Astrocyte (in vitro differentiated cells and primary cell): Measurements from ENCODE around the gene CRHR2. TPM values are rescaled to one million over a fixed set of nuclear protein-coding genes. Genes with fewer than 3 reads are reported as not detected.

Experiments used
- DNase-seq: peaks from one replicate; pipeline ENCODE4 v3.0.0-alpha.2; 2010; ENCODE audit warnings: low read depth
- FAIRE-seq: peaks from 2 replicates; lab custom pipeline; 2011; peaks lifted over from hg19 to GRCh38; lab: Jason Lieb, UNC
- H2AFZ ChIP-seq: 2 replicates; pipeline ENCODE4 v1.6.0; 2012; ENCODE audit warnings: low read depth, low read length, inconsistent platforms
- H3K27ac ChIP-seq: 2 replicates; pipeline ENCODE4 v1.5.1; 2011; ENCODE audit warnings: low read depth, low read length, inconsistent platforms
- H3K27me3 ChIP-seq: 2 replicates; pipeline ENCODE4 v1.6.0; 2011; ENCODE audit warnings: low read length, inconsistent platforms; ENCODE audit not compliant: insufficient read depth
- H3K36me3 ChIP-seq: 2 replicates; pipeline ENCODE4 v1.5.1; 2011; ENCODE audit warnings: low read length, inconsistent platforms; ENCODE audit not compliant: insufficient read depth
- H3K4me1 ChIP-seq: 2 replicates; pipeline ENCODE4 v1.5.1; 2011; ENCODE audit warnings: low read length, inconsistent platforms; ENCODE audit not compliant: insufficient read depth
- H3K4me2 ChIP-seq: 2 replicates; pipeline ENCODE4 v1.6.0; 2012; ENCODE audit warnings: low read length, inconsistent platforms
- H3K4me3 ChIP-seq: 2 replicates; pipeline ENCODE4 v1.5.1; 2011; ENCODE audit warnings: low read depth, mild to moderate bottlenecking, low read length, inconsistent platforms; ENCODE audit not compliant: insufficient read depth
- H3K79me2 ChIP-seq: 2 replicates; pipeline ENCODE4 v1.6.0; 2012; ENCODE audit warnings: mild to moderate bottlenecking, low read length, inconsistent platforms; ENCODE audit not compliant: insufficient read depth
- H3K9ac ChIP-seq: 2 replicates; pipeline ENCODE4 v1.6.0; 2012; ENCODE audit warnings: mild to moderate bottlenecking, low read length, inconsistent platforms
- H3K9me3 ChIP-seq: 2 replicates; pipeline ENCODE4 v1.5.1; 2012; ENCODE audit warnings: low read depth, mild to moderate bottlenecking, low read length, inconsistent platforms; ENCODE audit not compliant: insufficient read depth
- H4K20me1 ChIP-seq: 2 replicates; pipeline ENCODE4 v1.6.0; 2012; ENCODE audit warnings: low read length, inconsistent platforms; ENCODE audit not compliant: insufficient read depth
- H3K27ac Mint-ChIP-seq: one replicate; pipeline ENCODE4 v1.8.0; 2021; ENCODE audit warnings: mild to moderate bottlenecking, mixed read lengths; ENCODE audit not compliant: unreplicated experiment
- H3K27me3 Mint-ChIP-seq: one replicate; pipeline ENCODE4 v1.8.0; 2021; ENCODE audit warnings: low read depth, mixed read lengths; ENCODE audit not compliant: unreplicated experiment
- H3K36me3 Mint-ChIP-seq: one replicate; pipeline ENCODE4 v1.8.0; 2021; ENCODE audit warnings: low read depth, mixed read lengths; ENCODE audit not compliant: unreplicated experiment
- H3K4me1 Mint-ChIP-seq: one replicate; pipeline ENCODE4 v1.8.0; 2021; ENCODE audit warnings: low read depth, mixed read lengths; ENCODE audit not compliant: unreplicated experiment
- H3K4me3 Mint-ChIP-seq: one replicate; pipeline ENCODE4 v1.8.0; 2021; ENCODE audit warnings: mild to moderate bottlenecking, moderate library complexity, mixed read lengths; ENCODE audit not compliant: unreplicated experiment
- H3K9me3 Mint-ChIP-seq: one replicate; pipeline ENCODE4 v1.8.0; 2021; ENCODE audit warnings: mild to moderate bottlenecking, mixed read lengths; ENCODE audit not compliant: unreplicated experiment
- EZH2 ChIP-seq: IDR thresholded peaks from 2 replicates; pipeline ENCODE4 v1.6.1; 2012; ENCODE audit warnings: mild to moderate bottlenecking, low read length, inconsistent platforms; ENCODE audit not compliant: insufficient read depth
- total RNA-seq: library from RNA; stranded (reverse); gene quantifications from 2 replicates; pipeline ENCODE4 v1.2.1, GENCODE V29; 2021
- TF ChIP-seq, protein P1 (sequence below): IDR thresholded peaks from 2 replicates; pipeline ENCODE4 v1.5.1; 2011; ENCODE audit warnings: low read depth, mild to moderate bottlenecking, inconsistent platforms, low read length, moderate library complexity; ENCODE audit not compliant: insufficient read depth

Gene CRHR2
- total RNA-seq, 1 donor from 2014 or later: not detected

DNA sequence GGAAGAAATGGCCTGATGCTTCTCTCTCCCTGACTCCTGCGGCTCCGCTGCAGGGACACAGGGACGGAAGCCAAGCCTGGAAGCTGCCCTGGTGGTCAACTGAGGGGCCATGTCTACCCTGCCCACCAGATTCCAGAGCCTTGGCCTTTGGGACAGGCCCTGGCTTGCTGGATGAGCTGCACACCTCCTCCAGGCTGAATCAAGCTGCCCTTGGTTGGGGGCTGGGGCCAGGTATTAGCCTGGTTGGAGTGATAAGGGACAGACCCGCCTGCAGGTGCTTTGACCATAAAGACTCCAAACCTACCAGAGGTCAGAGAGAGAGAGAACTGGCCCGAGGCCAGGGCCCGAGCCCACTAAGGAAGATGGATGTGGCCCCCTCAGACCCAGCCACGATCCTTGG, 30.1 kb downstream of the CRHR2 start:
- H3K9me3 ChIP-seq: no peaks in the 10 kb centered on the region

DNA sequence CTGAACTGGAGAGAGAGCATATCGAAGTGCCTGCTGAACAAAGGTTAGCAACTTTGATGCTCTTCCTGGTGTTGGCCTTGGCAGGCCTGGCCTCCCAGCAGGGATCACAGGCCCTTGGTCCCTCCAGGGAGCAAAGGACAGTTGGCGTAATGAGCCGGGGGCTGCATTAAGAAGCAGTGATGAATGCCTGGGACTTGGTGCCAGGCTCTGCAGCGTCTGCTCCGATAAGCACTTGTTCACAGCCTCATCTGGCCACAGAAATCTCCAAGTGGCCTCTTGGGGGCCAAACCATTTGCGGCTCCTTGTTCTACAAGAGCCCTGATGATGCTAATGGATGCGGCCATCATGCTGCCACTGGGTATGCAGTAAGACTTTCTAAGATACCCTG, 31.8 kb downstream of the CRHR2 start:
- DNase-seq: no peak
- no peaks in the 10 kb centered on the region for H3K9me3 Mint-ChIP-seq
- no peaks in the 10 kb centered on the region for H3K79me2 ChIP-seq
- peaks cover 26% of the 10 kb centered on the region for H3K36me3 Mint-ChIP-seq
- H3K4me1 Mint-ChIP-seq: no peaks in the 10 kb centered on the region
- no peak overlapping the region for H2AFZ ChIP-seq
- TF ChIP-seq, protein P1, sequence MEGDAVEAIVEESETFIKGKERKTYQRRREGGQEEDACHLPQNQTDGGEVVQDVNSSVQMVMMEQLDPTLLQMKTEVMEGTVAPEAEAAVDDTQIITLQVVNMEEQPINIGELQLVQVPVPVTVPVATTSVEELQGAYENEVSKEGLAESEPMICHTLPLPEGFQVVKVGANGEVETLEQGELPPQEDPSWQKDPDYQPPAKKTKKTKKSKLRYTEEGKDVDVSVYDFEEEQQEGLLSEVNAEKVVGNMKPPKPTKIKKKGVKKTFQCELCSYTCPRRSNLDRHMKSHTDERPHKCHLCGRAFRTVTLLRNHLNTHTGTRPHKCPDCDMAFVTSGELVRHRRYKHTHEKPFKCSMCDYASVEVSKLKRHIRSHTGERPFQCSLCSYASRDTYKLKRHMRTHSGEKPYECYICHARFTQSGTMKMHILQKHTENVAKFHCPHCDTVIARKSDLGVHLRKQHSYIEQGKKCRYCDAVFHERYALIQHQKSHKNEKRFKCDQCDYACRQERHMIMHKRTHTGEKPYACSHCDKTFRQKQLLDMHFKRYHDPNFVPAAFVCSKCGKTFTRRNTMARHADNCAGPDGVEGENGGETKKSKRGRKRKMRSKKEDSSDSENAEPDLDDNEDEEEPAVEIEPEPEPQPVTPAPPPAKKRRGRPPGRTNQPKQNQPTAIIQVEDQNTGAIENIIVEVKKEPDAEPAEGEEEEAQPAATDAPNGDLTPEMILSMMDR: no peak
- TF ChIP-seq EZH2: no peak
- no peak overlapping the region for H3K4me3 Mint-ChIP-seq
- H3K9ac ChIP-seq: no peak overlapping the region
- H3K36me3 ChIP-seq: no peaks in the 10 kb centered on the region
- H3K9me3 ChIP-seq: no peaks in the 10 kb centered on the region
- H3K4me2 ChIP-seq: no peak overlapping the region
- H3K27me3 ChIP-seq: no peaks in the 10 kb centered on the region
- no peak overlapping the region for H3K27ac ChIP-seq
- H4K20me1 ChIP-seq: no peaks in the 10 kb centered on the region
- H3K4me3 ChIP-seq: no peak overlapping the region
- no peaks in the 10 kb centered on the region for H3K4me1 ChIP-seq
- no peak overlapping the region for H3K27ac Mint-ChIP-seq
- H3K27me3 Mint-ChIP-seq: peaks cover 11% of the 10 kb centered on the region
- FAIRE-seq: no peak

More for the DNA sequence above, 30.1 kb downstream of the CRHR2 start:
- Mint-ChIP-seq H3K27me3 (peaks cover 11% of the 10 kb centered on the region), H3K4me3 (no peak overlapping the region), H3K9me3 (no peaks in the 10 kb centered on the region), H3K36me3 (peaks cover 17% of the 10 kb centered on the region), H3K27ac (no peak overlapping the region), H3K4me1 (no peaks in the 10 kb centered on the region)
- H3K36me3 ChIP-seq: no peaks in the 10 kb centered on the region
- no peak overlapping the region for H2AFZ ChIP-seq
- TF ChIP-seq, protein P1: no peak
- TF ChIP-seq EZH2: no peak
- FAIRE-seq (no peak), DNase-seq (no peak)
- no peaks in the 10 kb centered on the region for H3K4me1 ChIP-seq
- no peak overlapping the region for H3K4me2 ChIP-seq
- no peak overlapping the region for H3K4me3 ChIP-seq
- no peaks in the 10 kb centered on the region for H4K20me1 ChIP-seq
- no peak overlapping the region for H3K9ac ChIP-seq
- no peaks in the 10 kb centered on the region for H3K79me2 ChIP-seq
- no peaks in the 10 kb centered on the region for H3K27me3 ChIP-seq
- H3K27ac ChIP-seq: no peak overlapping the region

DNA sequence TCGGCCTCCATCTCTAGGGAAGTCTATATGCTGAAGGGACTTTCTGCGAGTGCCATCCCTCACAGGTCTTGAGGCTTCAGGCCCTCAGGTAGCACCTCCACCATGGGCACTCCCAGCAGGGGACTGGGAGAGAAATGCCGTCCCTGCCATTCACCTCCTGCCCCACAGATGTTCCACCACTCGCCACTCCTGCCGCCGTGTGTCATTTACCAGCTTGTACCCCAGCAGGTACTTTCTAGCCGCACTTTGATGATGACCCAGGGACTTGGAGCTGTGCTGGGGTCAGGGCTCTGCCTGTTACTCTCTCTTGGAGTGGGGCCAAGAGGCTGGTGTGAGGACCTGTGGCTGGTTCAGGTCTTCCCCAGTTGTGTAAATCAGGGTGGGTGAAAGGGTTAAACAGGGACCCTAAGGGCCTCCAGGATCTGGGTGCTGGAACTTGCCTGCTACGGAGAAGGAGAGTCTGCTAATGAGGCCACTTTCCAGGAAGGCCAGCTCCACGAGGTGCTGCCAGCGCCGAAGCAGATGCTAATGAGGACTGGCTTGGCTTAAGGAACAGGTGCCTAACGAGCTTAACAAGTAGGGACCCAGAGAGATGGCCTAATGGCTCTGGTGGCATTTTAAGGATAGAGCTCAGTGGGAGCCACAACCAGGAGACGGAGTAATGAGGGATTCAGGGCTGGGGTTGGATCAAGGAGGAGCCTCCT, 32.4 kb downstream of the CRHR2 start:
- no peaks in the 10 kb centered on the region for H3K4me1 ChIP-seq

More for the DNA sequence above, 32.4 kb downstream of the CRHR2 start:
- Mint-ChIP-seq H3K4me3 (no peak overlapping the region), H3K27me3 (peaks cover 11% of the 10 kb centered on the region), H3K9me3 (no peaks in the 10 kb centered on the region), H3K27ac (no peak overlapping the region), H3K36me3 (peaks cover 31% of the 10 kb centered on the region), H3K4me1 (no peaks in the 10 kb centered on the region)
- DNase-seq (no peak), FAIRE-seq (no peak)
- Histone ChIP-seq H3K9me3 (no peaks in the 10 kb centered on the region), H3K27me3 (no peaks in the 10 kb centered on the region), H3K27ac (no peak overlapping the region), H4K20me1 (no peaks in the 10 kb centered on the region), H3K79me2 (no peaks in the 10 kb centered on the region), H3K4me2 (no peak overlapping the region), H3K9ac (no peak overlapping the region), H3K36me3 (no peaks in the 10 kb centered on the region), H3K4me3 (no peak overlapping the region), H2AFZ (no peak overlapping the region)
- TF ChIP-seq EZH2: no peak
- TF ChIP-seq, protein P1: no peak
